GM12892 (cell line): ENCODE data around the gene GPC5.

ENCODE experiments used
- POLR2A ChIP-seq: IDR thresholded peaks from 2 replicates; pipeline ENCODE4 v1.6.1; 2011; ENCODE audit warnings: low read depth, low read length, control low read depth
- TAF1 ChIP-seq: IDR thresholded peaks from 2 replicates; pipeline ENCODE4 v1.6.1; 2011; ENCODE audit warnings: low read depth, mild to moderate bottlenecking, control low read depth, low read length, borderline replicate concordance

GRCh38 chr13:91510058-91510457, 111.6 kb downstream of the GPC5 start:
- TF ChIP-seq POLR2A, result no peak
- TF ChIP-seq TAF1, result no peak
